IMR-90 (cell line): ENCODE measurements around the gene MCRIP2. TPM values are rescaled to one million over a fixed set of nuclear protein-coding genes. Genes with fewer than 3 reads are reported as not detected.

Source experiments
- ATAC-seq: fragments of 200-7000 bp; cut with Tn5 transposase; 2 replicates; pipeline ENCODE4 v1.9.1; 2020; ENCODE audit warnings: low read depth, mild to moderate bottlenecking, moderate library complexity
- BruUV-seq: library from RNA; stranded (reverse); fragments of 400-500 nt; replicated peaks from 2 replicates; lab custom pipeline; 2021; lab: Mats Ljungman, UMichigan
- CTCF ChIA-PET: fragments of 300-600 bp; formaldehyde crosslinking; extraction: SDS; loops from one replicate; lab custom pipeline; 2021; ENCODE audit warnings: antibody characterized with exemption; lab: Yijun Ruan, JAX
- POLR2A ChIA-PET: fragments of 300-600 bp; sonication (Branson Sonifier 250); formaldehyde crosslinking; loops from one replicate; lab custom pipeline; 2022; ENCODE audit warnings: antibody characterized with exemption; ENCODE audit not compliant: unreplicated experiment; lab: Charles Lee
- DNase-seq: peaks from one replicate; pipeline ENCODE4 v3.0.0; 2013
- H2AFZ ChIP-seq: replicated peaks from 2 replicates; pipeline ENCODE3; 2013; ENCODE audit warnings: low read length, mild to moderate bottlenecking; ENCODE audit not compliant: poor library complexity
- H2AK5ac ChIP-seq: 2 replicates; pipeline ENCODE4 v1.6.1; 2013; ENCODE audit warnings: low read depth, low read length, inconsistent platforms
- H2AK9ac ChIP-seq: replicated peaks from 2 replicates; pipeline ENCODE3; 2013; ENCODE audit warnings: mild to moderate bottlenecking, low read depth, low read length, moderate library complexity; ENCODE audit not compliant: poor library complexity
- H2BK120ac ChIP-seq: 2 replicates; pipeline ENCODE4 v1.6.1; 2013; ENCODE audit warnings: low read depth, low read length, inconsistent platforms
- H2BK15ac ChIP-seq: 3 replicates; pipeline ENCODE4 v1.6.1; 2013; ENCODE audit warnings: low read depth, low read length, inconsistent platforms
- H2BK20ac ChIP-seq: 2 replicates; pipeline ENCODE4 v1.6.1; 2013; ENCODE audit warnings: low read depth, mild to moderate bottlenecking, inconsistent platforms, low read length, moderate library complexity
- H2BK5ac ChIP-seq: 2 replicates; pipeline ENCODE4 v1.6.1; 2013; ENCODE audit warnings: mild to moderate bottlenecking, low read depth, low read length, inconsistent platforms; ENCODE audit not compliant: poor library complexity, severe bottlenecking
- H3K14ac ChIP-seq: replicated peaks from 2 replicates; pipeline ENCODE4 v1.6.1; 2013; ENCODE audit warnings: low read depth, low read length, inconsistent platforms
- H3K18ac ChIP-seq: 2 replicates; pipeline ENCODE4 v1.6.1; 2013; ENCODE audit warnings: low read depth, low read length, control low read depth
- H3K23ac ChIP-seq: 2 replicates; pipeline ENCODE4 v1.6.1; 2013; ENCODE audit warnings: low read depth, low read length, inconsistent platforms
- H3K27ac ChIP-seq: 2 replicates; pipeline ENCODE4 v1.5.1; 2013; ENCODE audit warnings: mild to moderate bottlenecking, control low read depth, low read length; ENCODE audit not compliant: insufficient read depth
- H3K27me3 ChIP-seq: 2 replicates; pipeline ENCODE4 v1.6.1; 2013; ENCODE audit warnings: low read length; ENCODE audit not compliant: control insufficient read depth, insufficient read depth
- H3K36me3 ChIP-seq: 2 replicates; pipeline ENCODE4 v1.6.1; 2013; ENCODE audit warnings: low read length, mixed read lengths; ENCODE audit not compliant: control insufficient read depth, insufficient read depth
- H3K4ac ChIP-seq: 2 replicates; pipeline ENCODE4 v1.6.1; 2013; ENCODE audit warnings: low read depth, low read length, inconsistent platforms
- H3K4me1 ChIP-seq: 2 replicates; pipeline ENCODE4 v1.6.1; 2013; ENCODE audit warnings: low read length, mixed read lengths; ENCODE audit not compliant: control insufficient read depth, insufficient read depth
- H3K4me2 ChIP-seq: 2 replicates; pipeline ENCODE4 v1.6.1; 2013; ENCODE audit warnings: low read depth, mild to moderate bottlenecking, control low read depth, low read length, moderate library complexity
- H3K4me3 ChIP-seq: 2 replicates; pipeline ENCODE4 v1.5.1; 2013; ENCODE audit warnings: low read depth, mild to moderate bottlenecking, control low read depth, low read length, moderate library complexity; ENCODE audit not compliant: insufficient read depth
- H3K56ac ChIP-seq: 2 replicates; pipeline ENCODE4 v1.6.1; 2013; ENCODE audit warnings: low read length, inconsistent platforms; ENCODE audit not compliant: insufficient read depth; ENCODE audit errors: extremely low read depth
- H3K79me1 ChIP-seq, 2 experiments: 2 replicates each; pipeline ENCODE4 v1.6.1; 2013; ENCODE audit warnings: low read length in 2 of 2, inconsistent platforms in 1 of 2, low read depth in 1 of 2
- H3K9ac ChIP-seq: 2 replicates; pipeline ENCODE4 v1.6.1; 2013; ENCODE audit warnings: low read depth, low read length, control low read depth
- H3K9me1 ChIP-seq: 2 replicates; pipeline ENCODE4 v1.6.1; 2013; ENCODE audit warnings: low read length, inconsistent platforms; ENCODE audit not compliant: insufficient read depth
- H3K9me3 ChIP-seq: 2 replicates; pipeline ENCODE4 v1.6.1; 2013; ENCODE audit warnings: low read length; ENCODE audit not compliant: control insufficient read depth, insufficient read depth
- H4K20me1 ChIP-seq: 2 replicates; pipeline ENCODE4 v1.6.1; 2013; ENCODE audit warnings: low read length, inconsistent platforms; ENCODE audit not compliant: insufficient read depth
- H4K5ac ChIP-seq: 2 replicates; pipeline ENCODE4 v1.6.1; 2013; ENCODE audit warnings: mild to moderate bottlenecking, low read depth, low read length, control low read depth
- H4K8ac ChIP-seq, 2 experiments: 2 replicates each; pipeline ENCODE4 v1.6.1; 2013; ENCODE audit warnings: low read depth in 2 of 2, low read length in 2 of 2, control low read depth in 1 of 2, inconsistent platforms in 1 of 2
- H4K91ac ChIP-seq: 2 replicates; pipeline ENCODE4 v1.6.1; 2013; ENCODE audit warnings: low read depth, low read length, inconsistent platforms; ENCODE audit not compliant: insufficient read depth
- BHLHE40 ChIP-seq: fragments of 150-350 bp; IDR thresholded peaks from 2 replicates; pipeline ENCODE4 v1.6.1; 2016; ENCODE audit warnings: mild to moderate bottlenecking, low read depth, low read length
- CEBPB ChIP-seq: IDR thresholded peaks from 2 replicates; pipeline ENCODE4 v1.6.1; 2012; ENCODE audit warnings: low read depth, low read length, improper control_type of control experiment
- CHD1 ChIP-seq: IDR thresholded peaks from 2 replicates; pipeline ENCODE4 v1.6.1; 2012; ENCODE audit warnings: low read depth, low read length, improper control_type of control experiment
- CTCF ChIP-seq: conservative IDR thresholded peaks from 2 replicates; pipeline ENCODE4 v1.5.1; 2012; ENCODE audit warnings: mild to moderate bottlenecking, low read depth, low read length, improper control_type of control experiment
- ELK1 ChIP-seq: fragments of 150-350 bp; IDR thresholded peaks from 2 replicates; pipeline ENCODE4 v1.6.1; 2016; ENCODE audit warnings: low read depth, mild to moderate bottlenecking, low read length, moderate library complexity, borderline replicate concordance
- FOS ChIP-seq: fragments of 150-350 bp; IDR thresholded peaks from 2 replicates; pipeline ENCODE4 v1.6.1; 2016; ENCODE audit warnings: low read depth, low read length
- MAFK ChIP-seq: IDR thresholded peaks from 2 replicates; pipeline ENCODE4 v1.6.1; 2012; ENCODE audit warnings: low read depth, low read length, improper control_type of control experiment
- MAZ ChIP-seq: IDR thresholded peaks from 2 replicates; pipeline ENCODE4 v1.6.1; 2012; ENCODE audit warnings: low read depth, mild to moderate bottlenecking, low read length, improper control_type of control experiment, moderate library complexity, borderline replicate concordance
- MXI1 ChIP-seq: IDR thresholded peaks from 2 replicates; pipeline ENCODE4 v1.6.1; 2012; ENCODE audit warnings: low read depth, mild to moderate bottlenecking, low read length, moderate library complexity, borderline replicate concordance
- NFE2L2 ChIP-seq: fragments of 150-350 bp; IDR thresholded peaks from 2 replicates; pipeline ENCODE4 v1.6.1; 2016; ENCODE audit warnings: low read depth, mild to moderate bottlenecking, low read length
- POLR2A ChIP-seq: IDR thresholded peaks from 2 replicates; pipeline ENCODE4 v1.6.1; 2012; ENCODE audit warnings: mild to moderate bottlenecking, low read depth, low read length
- RAD21 ChIP-seq: IDR thresholded peaks from 2 replicates; pipeline ENCODE4 v1.6.1; 2012; ENCODE audit warnings: low read length, improper control_type of control experiment
- RCOR1 ChIP-seq: IDR thresholded peaks from 2 replicates; pipeline ENCODE4 v1.6.1; 2012; ENCODE audit warnings: mild to moderate bottlenecking, low read length, improper control_type of control experiment; ENCODE audit not compliant: insufficient replicate concordance
- RFX5 ChIP-seq: IDR thresholded peaks from 2 replicates; pipeline ENCODE4 v1.8.0; 2012; ENCODE audit warnings: low read depth, mild to moderate bottlenecking, low read length, moderate library complexity
- SMC3 ChIP-seq: fragments of 150-350 bp; IDR thresholded peaks from 2 replicates; pipeline ENCODE4 v1.6.1; 2016; ENCODE audit warnings: low read depth, mild to moderate bottlenecking, antibody characterized with exemption, low read length, moderate library complexity
- USF2 ChIP-seq: fragments of 150-350 bp; IDR thresholded peaks from 2 replicates; pipeline ENCODE4 v1.6.1; 2017; ENCODE audit warnings: mild to moderate bottlenecking, antibody characterized with exemption, low read length, low read depth
- WGBS, 2 experiments: methylation state at CpG; one replicate each; pipeline versions ENCODE4 v1.1.5 to v1.1.7; 2013; ENCODE audit warnings: missing lambda C conversion rate in 2 of 2; ENCODE audit not compliant: insufficient read length in 1 of 2; ENCODE audit errors: extremely low coverage in 2 of 2; 5-methylcytosine and 5-hydroxymethylcytosine counted together
- dilution Hi-C: fragments of 300-500 bp; cut with HindIII; formaldehyde crosslinking; loops from one replicate; pipeline ENCODE4 v1.14.3; 2018; ENCODE audit warnings: low sequenced_read_pairs; ENCODE audit not compliant: unreplicated experiment
- in situ Hi-C: fragments of 300-500 bp; cut with MboI; formaldehyde crosslinking; loops from 3 replicates; pipeline ENCODE4 v1.14.3; 2019; ENCODE audit warnings: low sequenced_read_pairs, inconsistent platforms, mixed read lengths
- intact Hi-C: fragments of 100-400 bp; cut with micrococcal nuclease; formaldehyde crosslinking; loops from 2 replicates; pipeline ENCODE4 v1.10.0; 2022
- polyA plus RNA-seq, 3 experiments: library from polyadenylated mRNA; depleted of rRNA; stranded (reverse); fragments of >200 nt; gene quantifications; 2 replicates each; pipeline ENCODE4 v1.2.3, GENCODE V29; 2012; ENCODE audit warnings: low replicate concordance in 1 of 3
- total RNA-seq: library from RNA; depleted of rRNA; stranded (reverse); fragments of >200 nt; gene quantifications from 2 replicates; pipeline ENCODE4 v1.2.3, GENCODE V29; 2012

MCRIP2 gene
- total and polyA plus RNA-seq, 2 of the 4 experiments (the other 2 are of a cell fraction) = 6.3 to 19.6 TPM

- H2BK5ac ChIP-seq = no peak overlapping the region
- no peak overlapping the region for H3K9ac ChIP-seq
- H4K8ac ChIP-seq = no peak overlapping the region
- no peak overlapping the region for H3K56ac ChIP-seq
- no peak overlapping the region for H3K27ac ChIP-seq
- H3K4me3 ChIP-seq = no peak overlapping the region
- peak overlapping the region; percentile 55 for H2AK9ac ChIP-seq
- H3K23ac ChIP-seq = no peak overlapping the region
- DNase-seq = no peak
- TF ChIP-seq USF2 (no peak), MAFK (no peak), CHD1 (no peak), RAD21 (no peak), NFE2L2 (no peak), MXI1 (no peak), CTCF (no peak), MAZ (no peak), RCOR1 (no peak), SMC3 (no peak), CEBPB (no peak), POLR2A (no peak), ELK1 (no peak), BHLHE40 (no peak), RFX5 (no peak), FOS (no peak)
- H4K5ac ChIP-seq = no peak overlapping the region
- ChIA-PET POLR2A (no interaction called here), CTCF (no interaction called here)
- H3K9me1 ChIP-seq = no peaks in the 10 kb centered on the region
- H2AK5ac ChIP-seq = no peak overlapping the region
- no peak overlapping the region for H3K4ac ChIP-seq
- H4K91ac ChIP-seq = no peak overlapping the region
- in situ Hi-C loops (no loop called here), dilution Hi-C loops (no loop called here), intact Hi-C loops (no loop called here)
- ATAC-seq = no peak
- no peak overlapping the region for H3K18ac ChIP-seq
- no peak overlapping the region for H2BK120ac ChIP-seq
- H2BK15ac ChIP-seq = no peak overlapping the region
- H3K36me3 ChIP-seq = peaks cover 12% of the 10 kb centered on the region; the same call in 1 of the 2 replicates
- peaks cover 8% of the 10 kb centered on the region for H4K20me1 ChIP-seq
- H3K9me3 ChIP-seq = no peaks in the 10 kb centered on the region
- peaks cover 0 to 24% of the 10 kb centered on the region in 2 experiments; a peak in 2 of 4 replicates for H3K79me1 ChIP-seq
- no peak overlapping the region for H3K14ac ChIP-seq
- BruUV-seq = no TSS peak
- H2BK20ac ChIP-seq = no peak overlapping the region
- H2AFZ ChIP-seq = no peak overlapping the region
- H3K4me2 ChIP-seq = no peak overlapping the region
- H3K27me3 ChIP-seq = no peaks in the 10 kb centered on the region
- WGBS, 2 experiments = 41% methylated on average over 2 of the region's 9 CpGs; no CpG with 5 or more reads in 1 of the 2 experiments
- H3K4me1 ChIP-seq = peaks cover 27% of the 10 kb centered on the region
Measured at GRCh38 chr16:631808-632358, 9.7 kb upstream of the MCRIP2 start.
